Adrenal gland (tissue), 12 donors: ENCODE results near the gene TTLL11. TPM values are rescaled to one million over a fixed set of nuclear protein-coding genes. Genes with fewer than 3 reads are reported as not detected.

ENCODE experiments used
- DNase-seq, 7 donors: peaks; one replicate each; pipeline ENCODE4 v3.0.0-alpha.2; 2019 to 2020
- H3K27ac ChIP-seq, 5 donors: fragments of 200-600 bp; sonication (generic) in 4 of 5; 1 replicate in 3 of 5; 2 replicates in 2 of 5; pipeline versions ENCODE4 v1.5.1 to v1.8.0; 2016 to 2020; ENCODE audit warnings: mild to moderate bottlenecking in 1 of 5
- H3K27me3 ChIP-seq: fragments of 200-600 bp; 2 replicates; pipeline ENCODE4 v1.8.0; 2021
- H3K36me3 ChIP-seq, 2 donors: fragments of 200-600 bp; replicated peaks in 1 of 2; 1 replicate in 1 of 2; 2 replicates in 1 of 2; pipeline versions ENCODE4 v1.5.1 to v1.8.0; 2018 to 2022
- H3K4me1 ChIP-seq, 2 donors: fragments of 200-600 bp; replicated peaks in 1 of 2; 1 replicate in 1 of 2; 2 replicates in 1 of 2; pipeline versions ENCODE4 v1.5.1 to v1.8.0; 2018 to 2021
- H3K4me3 ChIP-seq, 4 donors: fragments of 200-600 bp; sonication (generic) in 3 of 4; one replicate each; pipeline ENCODE4 v1.5.1; 2016 to 2018
- H3K9me3 ChIP-seq, 3 donors: fragments of 200-600 bp; sonication (generic) in 1 of 3; replicated peaks in 1 of 3; 1 replicate in 2 of 3; 2 replicates in 1 of 3; pipeline versions ENCODE4 v1.5.1 to v1.8.0; 2016 to 2021
- CTCF ChIP-seq, 6 experiments: fragments of 450-650 bp in 4 of 6; fragments of 200-600 bp in 2 of 6; sonication (generic) in 1 of 6; IDR thresholded peaks; 1 replicate in 5 of 6; 2 replicates in 1 of 6; pipeline versions ENCODE4 v1.5.1 to v1.8.0; 2016 to 2021; ENCODE audit warnings: antibody characterized with exemption in 6 of 6, mild to moderate bottlenecking in 2 of 6, moderate library complexity in 1 of 6
- POLR2A ChIP-seq, 2 donors: fragments of 450-650 bp; IDR thresholded peaks; one replicate each; pipeline ENCODE4 v1.6.1; 2017; ENCODE audit warnings: antibody characterized with exemption in 2 of 2, mild to moderate bottlenecking in 2 of 2, moderate library complexity in 1 of 2
- WGBS, 4 donors: extraction: QIAGEN DNeasy Blood & Tissue Kit in 2 of 4; methylation state at CpG; one replicate each; pipeline versions ENCODE4 v1.1.5 to v1.1.7; 2013 to 2017; 5-methylcytosine and 5-hydroxymethylcytosine counted together
- intact Hi-C, 2 donors: fragments of 100-400 bp; cut with DNase I; formaldehyde crosslinking; loops; one replicate each; pipeline versions ENCODE4 v1.14.1 to v1.15.0; 2022 to 2023
- polyA plus RNA-seq, 3 donors: library from polyadenylated mRNA; stranded (reverse); fragments of 200-250 nt in 2 of 3; fragments of 350-450 nt in 1 of 3; fragmentation: Illumina TruSeq in 1 of 3; extraction: RNeasy Lipid Tissue Mini Kit (QIAGEN cat#74804) in 1 of 3; gene quantifications; one replicate each; pipeline ENCODE4 v1.2.3, GENCODE V29; 2013 to 2014
- total RNA-seq, 9 donors: library from RNA; depleted of rRNA in 4 of 9; stranded (reverse); fragments of >200 nt in 4 of 9; fragments of 120-200 nt in 1 of 9; fragmentation: NEBNext Ultra II Directional in 1 of 9; extraction: Animal tissue kit (Norgen Biotek cat#: 25700) in 1 of 9; gene quantifications; one replicate each; pipeline versions ENCODE4 v1.1.0 to v1.2.4, GENCODE V29; 2013 to 2023
- donor health status: healthy with polysubstance abuse.
- donor health status: Bipolar disorder and iron deficiency.
- donor health status: DM: yes; HTN: yes; CAD: no.
- donor health status: DM: no; HTN: no; CAD: no.
- donor health status: DM: no; HTN: no; CAD: no.
- donor health status: DM: yes; HTN: yes; CAD: no.

Gene TTLL11
- total and polyA plus RNA-seq, 12 donors, result 4.8 to 30.9 (median 13.7) TPM

DNA sequence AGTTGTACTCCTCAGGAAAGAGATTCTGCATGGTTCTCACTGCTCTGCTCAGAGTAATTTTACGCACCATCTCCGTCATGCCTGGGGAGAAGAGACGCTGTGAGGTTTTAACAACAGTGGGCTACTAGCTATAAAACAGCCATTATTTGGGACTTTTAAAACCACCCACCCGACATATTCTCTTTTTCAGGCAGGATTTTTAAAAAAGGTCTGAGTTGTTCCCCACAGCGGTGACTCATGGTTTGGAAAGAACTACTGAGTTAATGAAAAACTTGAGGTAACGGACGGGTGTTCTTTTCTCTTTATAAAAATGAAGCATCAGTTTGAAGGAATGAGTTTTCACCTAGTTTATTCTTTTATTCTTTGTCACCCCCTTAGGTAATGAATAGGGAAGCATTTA is 61.3 kb downstream of the TTLL11 start:
- TF ChIP-seq CTCF (IDR thresholded peaks at IDR 0.05) (no peak), POLR2A (IDR thresholded peaks at IDR 0.05) (no peak)
- H3K27ac ChIP-seq, result no peak overlapping the region
- no peaks in the 10 kb centered on the region for H3K27me3 ChIP-seq
- intact Hi-C loops, result no loop called here
- no peak for DNase-seq
- H3K36me3 ChIP-seq, result no peaks in the 10 kb centered on the region
- no peak overlapping the region for H3K4me3 ChIP-seq
- WGBS, 4 donors, result 77 to 87% (median 82%) methylated on average over 7 of the region's 7 CpGs
- no peaks in the 10 kb centered on the region for H3K9me3 ChIP-seq
- peaks cover 11% of the 10 kb centered on the region in 2 donors for H3K4me1 ChIP-seq

DNA sequence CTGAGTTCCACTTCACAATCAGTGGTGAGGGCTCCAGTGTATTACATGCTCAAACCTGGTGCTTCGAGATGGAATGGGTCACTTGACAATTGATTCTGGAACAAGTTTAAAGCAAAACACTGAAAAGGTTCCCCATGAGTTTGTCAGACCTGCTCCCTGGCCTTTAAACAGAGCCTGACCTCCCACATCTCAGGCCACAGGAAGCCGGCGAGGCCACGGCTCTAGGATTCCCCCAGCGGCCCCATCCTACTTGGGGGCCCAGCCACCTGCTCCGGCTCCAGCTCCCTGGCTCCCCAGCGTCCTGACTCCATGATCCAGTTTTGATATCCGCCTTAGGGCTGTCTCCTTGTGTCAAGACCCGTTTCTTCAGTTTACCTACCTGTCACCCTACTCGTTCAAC is 62.0 kb downstream of the TTLL11 start:
- intact Hi-C loops, result no loop called here
- no peaks in the 10 kb centered on the region for H3K36me3 ChIP-seq
- TF ChIP-seq CTCF (IDR thresholded peaks at IDR 0.05) (no peak), POLR2A (IDR thresholded peaks at IDR 0.05) (no peak)
- no peaks in the 10 kb centered on the region for H3K27me3 ChIP-seq
- peaks cover 11% of the 10 kb centered on the region in 2 donors for H3K4me1 ChIP-seq
- no peaks in the 10 kb centered on the region for H3K9me3 ChIP-seq
- WGBS, 4 donors, result 82 to 87% (median 86%) methylated on average over 10 of the region's 10 CpGs
- H3K4me3 ChIP-seq, result no peak overlapping the region
- H3K27ac ChIP-seq, result no peak overlapping the region
- DNase-seq, result no peak

- DNase-seq, result no peak
Observed at GRCh38 chr9:122030357-122030756, 62.8 kb downstream of the TTLL11 start.

GRCh38 chr9:122029898-122030297 is 63.2 kb downstream of the TTLL11 start:
- Histone ChIP-seq H3K27ac (no peak overlapping the region), H3K36me3 (no peaks in the 10 kb centered on the region), H3K4me3 (no peak overlapping the region), H3K27me3 (no peaks in the 10 kb centered on the region), H3K4me1 (peaks cover 4 to 6% of the 10 kb centered on the region in 2 donors), H3K9me3 (no peaks in the 10 kb centered on the region)
- 79 to 93% (median 89%) methylated on average over 3 of the region's 3 CpGs for WGBS, 4 donors
- no peak for TF ChIP-seq CTCF (IDR thresholded peaks at IDR 0.05)
- no peak for TF ChIP-seq POLR2A (IDR thresholded peaks at IDR 0.05)
- no peak for DNase-seq
- intact Hi-C loops, result no loop called here

More at GRCh38 chr9:122030357-122030756, 62.8 kb downstream of the TTLL11 start:
- Histone ChIP-seq H3K27ac (no peak overlapping the region), H3K27me3 (no peaks in the 10 kb centered on the region), H3K9me3 (no peaks in the 10 kb centered on the region), H3K4me3 (no peak overlapping the region), H3K36me3 (no peaks in the 10 kb centered on the region), H3K4me1 (peaks cover 8 to 10% of the 10 kb centered on the region in 2 donors)
- TF ChIP-seq CTCF (IDR thresholded peaks at IDR 0.05), result no peak
- TF ChIP-seq POLR2A (IDR thresholded peaks at IDR 0.05), result no peak
- intact Hi-C loops, result no loop called here
- 96 to 98% (median 97%) methylated on average over 4 of the region's 4 CpGs for WGBS, 4 donors
